Measurements from ENCODE around the gene RAB3GAP1.

DNA sequence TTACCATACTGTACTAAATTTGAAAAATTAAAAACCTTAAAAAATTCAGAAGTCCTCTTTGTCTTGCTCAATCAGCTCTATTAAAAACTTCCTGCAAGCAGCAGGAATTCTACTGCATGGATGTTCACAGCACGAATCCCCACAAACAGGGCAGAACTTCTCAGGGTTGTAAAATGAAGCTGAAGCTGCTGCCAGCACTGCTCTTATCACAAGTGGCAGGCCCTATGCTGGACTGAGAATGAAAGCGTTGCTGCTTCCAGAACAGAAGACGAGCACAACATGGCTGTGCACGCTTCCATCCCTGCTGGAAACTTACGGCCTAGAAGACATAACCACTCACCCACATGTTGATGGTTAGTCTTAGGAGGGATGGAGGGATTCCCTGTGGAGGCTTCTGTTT is 134.0 kb downstream of the RAB3GAP1 start:
- TF ChIP-seq BHLHE40 (IDR thresholded peaks at IDR 0.05; ENCODE audit: borderline replicate concordance) = no peak
- no peak for TF ChIP-seq ZNF384 (IDR thresholded peaks at IDR 0.05)
- no peak for TF ChIP-seq TARDBP (IDR thresholded peaks at IDR 0.05)
- TF ChIP-seq FOXM1 (IDR thresholded peaks at IDR 0.05; ENCODE audit: borderline replicate concordance) = no peak
- TF ChIP-seq FOXA1 (IDR thresholded peaks at IDR 0.05) = no peak
- TF ChIP-seq, protein P1, sequence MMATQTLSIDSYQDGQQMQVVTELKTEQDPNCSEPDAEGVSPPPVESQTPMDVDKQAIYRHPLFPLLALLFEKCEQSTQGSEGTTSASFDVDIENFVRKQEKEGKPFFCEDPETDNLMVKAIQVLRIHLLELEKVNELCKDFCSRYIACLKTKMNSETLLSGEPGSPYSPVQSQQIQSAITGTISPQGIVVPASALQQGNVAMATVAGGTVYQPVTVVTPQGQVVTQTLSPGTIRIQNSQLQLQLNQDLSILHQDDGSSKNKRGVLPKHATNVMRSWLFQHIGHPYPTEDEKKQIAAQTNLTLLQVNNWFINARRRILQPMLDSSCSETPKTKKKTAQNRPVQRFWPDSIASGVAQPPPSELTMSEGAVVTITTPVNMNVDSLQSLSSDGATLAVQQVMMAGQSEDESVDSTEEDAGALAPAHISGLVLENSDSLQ (IDR thresholded peaks at IDR 0.05) = no peak
- no peak for TF ChIP-seq SP1 (IDR thresholded peaks at IDR 0.05)
- TF ChIP-seq FOXK2 (IDR thresholded peaks at IDR 0.05) = no peak
- TF ChIP-seq L3MBTL2 (conservative IDR thresholded peaks at IDR 0.05) = no peak
- TF ChIP-seq SUZ12 (IDR thresholded peaks at IDR 0.05) = no peak
